Omental fat pad (tissue), 4 donors: ENCODE data around the gene PLXNC1. TPM values are rescaled to one million over a fixed set of nuclear protein-coding genes. Genes with fewer than 3 reads are reported as not detected.

ENCODE experiments used
- ATAC-seq: fragments of 150-250 bp; one replicate; pipeline ENCODE4 v1.9.1; 2016; ENCODE audit warnings: mild to moderate bottlenecking, moderate library complexity; ENCODE audit not compliant: low FRiP score
- DNase-seq: peaks from one replicate; pipeline ENCODE4 v3.0.0-alpha.2; 2019; ENCODE audit warnings: low spot score
- total RNA-seq, 4 donors: library from RNA; depleted of rRNA; stranded (reverse); fragments of >200 nt; gene quantifications; one replicate each; pipeline ENCODE4 v1.1.0, GENCODE V29; 2016
- TF ChIP-seq, protein P1 (sequence below), 3 donors: fragments of 450-650 bp; IDR thresholded peaks; one replicate each; pipeline ENCODE4 v1.5.1; 2016 to 2017; ENCODE audit warnings: antibody characterized with exemption in 3 of 3, mild to moderate bottlenecking in 3 of 3, moderate library complexity in 2 of 3

The PLXNC1 gene
- total RNA-seq, 4 donors from 2014 or later, result 4.2 to 42.7 (median 8.6) TPM

DNA sequence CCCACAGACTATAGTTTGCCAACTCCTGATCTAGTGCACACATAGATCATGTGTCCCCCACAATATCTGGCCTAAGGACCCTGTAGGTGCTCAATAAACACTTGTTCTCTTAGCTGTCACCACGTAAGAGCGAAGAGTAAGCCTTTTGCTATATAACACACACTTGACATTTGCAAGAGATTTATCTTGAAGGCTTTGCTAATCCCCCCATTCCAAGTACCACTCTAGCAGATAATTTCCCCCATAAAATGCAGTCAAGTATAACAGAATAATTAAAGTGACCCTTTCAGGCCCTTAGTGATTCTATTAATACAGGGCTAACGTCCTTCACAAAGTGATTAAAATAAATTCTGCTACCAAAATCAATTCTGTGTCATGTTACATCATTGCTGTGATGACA, 87.5 kb downstream of the PLXNC1 start:
- TF ChIP-seq, protein P1, sequence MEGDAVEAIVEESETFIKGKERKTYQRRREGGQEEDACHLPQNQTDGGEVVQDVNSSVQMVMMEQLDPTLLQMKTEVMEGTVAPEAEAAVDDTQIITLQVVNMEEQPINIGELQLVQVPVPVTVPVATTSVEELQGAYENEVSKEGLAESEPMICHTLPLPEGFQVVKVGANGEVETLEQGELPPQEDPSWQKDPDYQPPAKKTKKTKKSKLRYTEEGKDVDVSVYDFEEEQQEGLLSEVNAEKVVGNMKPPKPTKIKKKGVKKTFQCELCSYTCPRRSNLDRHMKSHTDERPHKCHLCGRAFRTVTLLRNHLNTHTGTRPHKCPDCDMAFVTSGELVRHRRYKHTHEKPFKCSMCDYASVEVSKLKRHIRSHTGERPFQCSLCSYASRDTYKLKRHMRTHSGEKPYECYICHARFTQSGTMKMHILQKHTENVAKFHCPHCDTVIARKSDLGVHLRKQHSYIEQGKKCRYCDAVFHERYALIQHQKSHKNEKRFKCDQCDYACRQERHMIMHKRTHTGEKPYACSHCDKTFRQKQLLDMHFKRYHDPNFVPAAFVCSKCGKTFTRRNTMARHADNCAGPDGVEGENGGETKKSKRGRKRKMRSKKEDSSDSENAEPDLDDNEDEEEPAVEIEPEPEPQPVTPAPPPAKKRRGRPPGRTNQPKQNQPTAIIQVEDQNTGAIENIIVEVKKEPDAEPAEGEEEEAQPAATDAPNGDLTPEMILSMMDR (IDR thresholded peaks at IDR 0.05), result no peak
- ATAC-seq (no peak), DNase-seq (no peak)

DNA sequence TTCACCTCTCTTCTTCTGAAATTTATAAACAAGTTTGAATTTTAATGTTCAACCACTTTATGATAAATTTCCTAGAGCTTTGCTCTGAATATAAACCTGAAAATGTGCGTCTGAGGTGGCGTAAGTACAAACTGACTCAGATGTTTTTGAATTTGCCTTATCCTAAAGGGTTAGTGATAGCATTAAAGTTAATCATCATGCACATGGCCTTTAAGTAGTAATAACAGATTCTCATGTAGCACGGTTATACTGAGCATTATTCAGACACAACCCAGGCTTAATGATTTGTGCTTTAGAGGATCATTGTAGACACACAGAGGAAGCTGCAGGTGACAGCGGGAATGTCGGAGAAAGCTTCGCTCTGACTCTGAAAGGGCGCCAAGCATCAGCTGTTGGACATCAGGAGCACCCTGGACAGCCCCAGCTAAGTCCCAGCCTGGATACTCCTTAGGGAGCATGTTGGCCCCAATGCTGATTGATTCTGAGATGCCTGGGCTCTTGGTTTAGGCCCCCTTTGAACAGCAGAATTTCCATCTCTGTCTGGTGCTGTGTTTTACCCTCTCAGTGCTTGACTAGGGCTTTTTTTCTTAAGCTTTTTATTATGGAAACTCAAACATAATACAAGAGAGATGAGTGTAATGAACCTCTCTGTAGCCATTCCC, 91.1 kb downstream of the PLXNC1 start:
- TF ChIP-seq, protein P1 (IDR thresholded peaks at IDR 0.05), result no peak
- DNase-seq (no peak), ATAC-seq (no peak)

DNA sequence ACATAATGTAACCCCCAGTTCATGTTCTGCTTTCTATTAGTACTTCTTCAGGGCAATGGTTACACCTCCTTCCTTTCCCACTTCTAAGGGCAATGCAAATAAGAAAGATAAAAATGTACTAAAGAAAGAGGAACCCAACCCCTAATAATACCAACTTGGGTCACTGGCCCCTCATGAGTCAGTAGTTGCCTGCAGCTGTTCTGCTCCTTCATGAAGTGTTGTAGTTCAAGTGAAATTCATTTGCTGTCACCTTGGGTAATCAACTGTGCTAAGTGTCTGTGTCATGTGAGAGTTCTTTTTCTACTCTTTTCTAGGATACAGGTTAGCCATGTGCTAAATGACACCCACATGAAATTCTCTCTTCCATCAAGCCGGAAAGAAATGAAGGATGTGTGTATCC, 91.8 kb downstream of the PLXNC1 start:
- TF ChIP-seq, protein P1 (IDR thresholded peaks at IDR 0.05), result no peak
- ATAC-seq, result no peak

DNA sequence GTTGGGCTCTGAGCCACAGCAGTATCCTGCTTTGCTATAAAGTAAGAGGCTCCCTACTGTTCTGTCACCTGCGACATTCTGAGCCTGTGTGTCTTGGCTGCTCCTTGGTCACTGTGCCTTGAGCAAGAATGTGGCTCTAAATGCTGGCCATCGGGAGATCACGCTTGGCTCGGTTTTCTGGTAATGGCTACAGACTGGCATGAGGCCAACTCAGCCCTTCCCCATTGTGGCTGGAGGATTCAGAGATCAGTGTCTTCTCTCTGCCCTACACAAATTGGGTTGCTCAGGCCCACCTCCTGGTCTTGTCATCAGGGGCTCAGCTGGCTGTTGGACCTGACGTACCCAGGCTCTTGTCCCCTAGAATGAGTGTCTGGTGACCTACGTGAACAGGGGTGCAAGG, 94.5 kb downstream of the PLXNC1 start:
- DNase-seq (no peak), ATAC-seq (no peak)
- TF ChIP-seq, protein P1 (IDR thresholded peaks at IDR 0.05), result no peak

More for the DNA sequence above, 91.8 kb downstream of the PLXNC1 start:
- DNase-seq, result no peak

DNA sequence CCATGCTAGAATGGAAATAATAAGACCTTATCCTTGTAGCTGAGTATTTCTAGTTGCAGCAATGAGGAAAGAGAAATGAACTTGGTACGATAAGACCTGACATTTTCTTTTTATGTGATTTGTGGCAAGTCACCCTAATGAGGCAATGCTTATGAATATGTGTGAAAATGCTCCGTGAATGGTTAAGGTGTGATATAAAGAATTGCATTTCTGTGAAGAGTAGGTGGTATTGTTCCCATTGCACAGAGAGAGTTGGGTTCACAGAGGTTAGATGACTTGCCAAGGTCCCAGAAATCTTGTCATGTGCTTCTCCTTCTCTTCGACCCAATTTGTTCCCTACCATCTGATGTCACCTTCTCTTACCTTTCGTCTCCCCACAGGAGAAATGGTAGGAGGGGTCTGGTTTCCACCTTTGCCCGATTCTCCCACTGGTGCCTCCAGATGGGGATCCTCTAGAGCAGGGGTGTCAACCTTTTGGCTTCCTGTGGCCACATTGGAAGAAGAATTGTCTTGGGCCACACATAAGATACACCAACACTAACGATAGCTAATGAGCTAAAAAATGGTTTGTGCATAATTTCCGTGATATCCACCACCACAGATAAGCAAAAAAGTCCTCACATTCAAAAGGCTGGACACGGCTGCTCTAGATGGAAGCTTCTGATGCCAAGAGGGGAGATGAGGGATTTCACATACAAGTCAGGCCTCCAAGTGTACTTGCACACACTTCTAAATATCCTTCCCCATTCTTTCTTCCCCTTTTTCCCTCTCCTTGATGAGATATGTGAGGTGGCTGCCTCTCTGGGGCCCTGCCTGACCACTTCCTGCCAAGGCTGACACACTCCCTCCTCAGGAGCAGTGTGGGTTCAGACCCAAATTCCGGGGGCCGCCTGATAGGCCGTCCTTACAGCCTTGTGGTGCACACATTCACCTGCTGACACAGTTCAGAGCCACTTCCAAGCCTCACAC, 96.1 kb downstream of the PLXNC1 start:
- TF ChIP-seq, protein P1 (IDR thresholded peaks at IDR 0.05), result no peak
- ATAC-seq, result no peak
- no peak for DNase-seq

DNA sequence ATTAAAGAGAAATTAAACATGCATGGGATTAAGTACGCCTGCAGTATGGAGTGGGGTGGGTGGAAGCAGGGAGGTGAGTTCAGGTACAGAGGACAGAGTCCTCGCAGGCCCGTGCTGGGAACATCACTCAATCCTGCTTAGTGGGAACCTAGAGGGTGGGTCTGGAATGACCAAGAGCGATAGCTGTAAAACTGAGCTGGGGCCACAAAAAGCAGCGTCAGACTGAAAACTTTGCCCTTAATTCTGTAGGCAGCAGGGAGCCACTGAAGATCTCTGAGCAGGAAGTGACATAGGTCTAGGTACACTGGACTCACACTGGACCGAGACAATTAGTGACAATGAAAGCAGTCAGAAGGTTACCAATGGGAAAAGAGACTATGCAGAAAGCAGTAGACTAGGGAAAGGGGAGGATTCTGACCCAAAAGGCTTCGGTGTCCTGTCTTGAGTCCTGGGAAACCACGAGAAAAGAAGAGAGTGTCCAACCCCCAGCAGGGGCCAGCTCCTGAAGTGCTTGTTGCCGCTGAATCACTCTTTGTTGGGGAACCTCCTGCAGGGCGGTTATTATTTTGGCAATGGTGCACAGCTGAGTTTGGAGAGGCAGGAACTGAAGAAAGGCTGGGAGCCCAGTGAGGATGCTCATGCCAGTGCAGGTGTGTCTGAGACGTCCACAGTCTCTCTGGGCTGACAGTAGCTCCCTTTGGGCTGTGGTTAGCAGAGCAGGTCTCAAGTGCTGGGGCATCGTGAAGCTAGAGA, 97.4 kb downstream of the PLXNC1 start:
- TF ChIP-seq, protein P1 (IDR thresholded peaks at IDR 0.05), result no peak
- ATAC-seq, result no peak
- DNase-seq, result no peak
